Small intestine (tissue), 7 donors: ENCODE measurements around the gene KCTD3. TPM values are rescaled to one million over a fixed set of nuclear protein-coding genes. Genes with fewer than 3 reads are reported as not detected.

Experiments used
- DNase-seq, 2 donors: peaks; one replicate each; pipeline versions ENCODE4 v3.0.0 to v3.0.0-alpha.2; 2013
- FAIRE-seq: peaks from 2 replicates; lab custom pipeline; 2012; peaks lifted over from hg19 to GRCh38; lab: Jason Lieb, UNC
- H3K27ac ChIP-seq, 3 donors: one replicate each; pipeline ENCODE4 v1.5.1; 2013; ENCODE audit warnings: low read length in 2 of 3, mild to moderate bottlenecking in 2 of 3, control low read depth in 1 of 3, inconsistent platforms in 1 of 3, low read depth in 1 of 3, moderate library complexity in 1 of 3
- H3K27me3 ChIP-seq, 3 donors: one replicate each; pipeline ENCODE4 v1.6.1; 2013; ENCODE audit warnings: low read length in 3 of 3, inconsistent platforms in 1 of 3; ENCODE audit not compliant: control insufficient read depth in 3 of 3, insufficient read depth in 3 of 3
- H3K36me3 ChIP-seq, 3 donors: one replicate each; pipeline ENCODE4 v1.6.1; 2013; ENCODE audit warnings: low read length in 3 of 3, inconsistent platforms in 1 of 3, low read depth in 1 of 3, mild to moderate bottlenecking in 1 of 3, moderate library complexity in 1 of 3; ENCODE audit not compliant: control insufficient read depth in 3 of 3, insufficient read depth in 2 of 3
- H3K4me1 ChIP-seq, 3 donors: one replicate each; pipeline ENCODE4 v1.6.1; 2013; ENCODE audit warnings: low read length in 2 of 3, inconsistent platforms in 1 of 3, low read depth in 1 of 3, mild to moderate bottlenecking in 1 of 3, moderate library complexity in 1 of 3; ENCODE audit not compliant: control insufficient read depth in 3 of 3, insufficient read depth in 2 of 3
- H3K4me3 ChIP-seq, 3 donors: one replicate each; pipeline ENCODE4 v1.5.1; 2013; ENCODE audit warnings: low read length in 3 of 3, control low read depth in 1 of 3, inconsistent platforms in 1 of 3, low read depth in 1 of 3, mild to moderate bottlenecking in 1 of 3, moderate library complexity in 1 of 3
- H3K9me3 ChIP-seq, 2 donors: one replicate each; pipeline ENCODE4 v1.6.1; 2013; ENCODE audit warnings: low read depth in 1 of 2, low read length in 1 of 2; ENCODE audit not compliant: control insufficient read depth in 2 of 2, insufficient read depth in 1 of 2
- WGBS, 3 donors: extraction: QIAGEN DNeasy Blood & Tissue Kit; methylation state at CpG; one replicate each; pipeline ENCODE4 v1.1.7; 2013; 5-methylcytosine and 5-hydroxymethylcytosine counted together
- polyA plus RNA-seq, 4 donors: library from polyadenylated mRNA; stranded (reverse) in 3 of 4; unstranded in 1 of 4; fragments of 200-250 nt in 3 of 4; fragments of 120-200 nt in 1 of 4; gene quantifications; one replicate each; pipeline versions ENCODE4 v1.2.1 to v1.2.3, GENCODE V29; 2013
- donor health status: healthy with polysubstance abuse.
- donor health status: control.
- donor health status: control.
- donor health status: Bipolar disorder and iron deficiency.
- donor health status: healthy.

Gene KCTD3
- polyA plus RNA-seq, 4 donors: 40.0 to 128 (median 60.2) TPM

- FAIRE-seq (no peak), DNase-seq (no peak)
- H3K4me1 ChIP-seq: no peaks in the 10 kb centered on the region
- H3K9me3 ChIP-seq: peaks cover 0 to 3% of the 10 kb centered on the region in 2 donors
- no peaks in the 10 kb centered on the region for H3K27me3 ChIP-seq
- H3K4me3 ChIP-seq: no peak overlapping the region
- H3K36me3 ChIP-seq: peaks cover 0 to 12% (median 2%) of the 10 kb centered on the region in 3 donors
- no peak overlapping the region for H3K27ac ChIP-seq
- 74 to 80% (median 74%) methylated on average over 4 of the region's 4 CpGs for WGBS, 3 donors
Observed at GRCh38 chr1:215589650-215590435, 22.7 kb downstream of the KCTD3 start.

- no peak for FAIRE-seq
- Histone ChIP-seq H3K4me3 (no peak overlapping the region), H3K36me3 (peaks cover 0 to 12% (median 2%) of the 10 kb centered on the region in 3 donors), H3K9me3 (peaks cover 0 to 3% of the 10 kb centered on the region in 2 donors), H3K27me3 (no peaks in the 10 kb centered on the region), H3K4me1 (peaks cover 0 to 5% (median 0%) of the 10 kb centered on the region in 3 donors), H3K27ac (no peak overlapping the region)
- WGBS, 3 donors: 83 to 90% (median 87%) methylated on average over 4 of the region's 4 CpGs
- DNase-seq: no peak
Observed at GRCh38 chr1:215590779-215591491, 23.8 kb downstream of the KCTD3 start.

- no peaks in the 10 kb centered on the region for H3K9me3 ChIP-seq
- no peak overlapping the region for H3K27ac ChIP-seq
- FAIRE-seq: no peak
- WGBS, 3 donors: 66 to 85% (median 73%) methylated on average over 3 of the region's 3 CpGs
- no peak overlapping the region for H3K4me3 ChIP-seq
- H3K4me1 ChIP-seq: peaks cover 0 to 5% (median 0%) of the 10 kb centered on the region in 3 donors
- no peaks in the 10 kb centered on the region for H3K27me3 ChIP-seq
- H3K36me3 ChIP-seq: peaks cover 0 to 4% (median 4%) of the 10 kb centered on the region in 3 donors
- no peak for DNase-seq
Observed at GRCh38 chr1:215594640-215595039, 27.5 kb downstream of the KCTD3 start.

GRCh38 chr1:215595231-215595630 is 28.1 kb downstream of the KCTD3 start:
- FAIRE-seq (no peak), DNase-seq (no peak)
- Histone ChIP-seq H3K4me3 (no peak overlapping the region), H3K27ac (no peak overlapping the region), H3K27me3 (no peaks in the 10 kb centered on the region), H3K4me1 (peaks cover 0 to 5% (median 0%) of the 10 kb centered on the region in 3 donors), H3K9me3 (no peaks in the 10 kb centered on the region), H3K36me3 (peaks cover 0 to 5% (median 4%) of the 10 kb centered on the region in 3 donors)
- WGBS, 3 donors: 70 to 80% (median 76%) methylated on average over 2 of the region's 2 CpGs

- peaks cover 0 to 5% (median 0%) of the 10 kb centered on the region in 3 donors for H3K4me1 ChIP-seq
- H3K27ac ChIP-seq: no peak overlapping the region
- FAIRE-seq (no peak), DNase-seq (no peak)
- peaks cover 0 to 8% (median 3%) of the 10 kb centered on the region in 3 donors for H3K36me3 ChIP-seq
- no peaks in the 10 kb centered on the region for H3K9me3 ChIP-seq
- H3K4me3 ChIP-seq: no peak overlapping the region
- no peaks in the 10 kb centered on the region for H3K27me3 ChIP-seq
Observed at GRCh38 chr1:215597961-215598360, 30.9 kb downstream of the KCTD3 start.

- H3K27ac ChIP-seq: no peak overlapping the region
- FAIRE-seq: no peak
Observed at GRCh38 chr1:215599418-215600074, 32.4 kb downstream of the KCTD3 start.

GRCh38 chr1:215600258-215600792 is 33.2 kb downstream of the KCTD3 start:
- Histone ChIP-seq H3K27ac (no peak overlapping the region), H3K4me3 (no peak overlapping the region), H3K27me3 (no peaks in the 10 kb centered on the region), H3K36me3 (peaks cover 0 to 8% (median 7%) of the 10 kb centered on the region in 3 donors), H3K4me1 (peaks cover 0 to 5% (median 0%) of the 10 kb centered on the region in 3 donors), H3K9me3 (no peaks in the 10 kb centered on the region)
- DNase-seq (no peak), FAIRE-seq (no peak)

More at GRCh38 chr1:215599418-215600074, 32.4 kb downstream of the KCTD3 start:
- DNase-seq: peak; percentile 24 to 41
- 60 to 69% (median 65%) methylated on average over 3 of the region's 3 CpGs for WGBS, 3 donors
- Histone ChIP-seq H3K9me3 (no peaks in the 10 kb centered on the region), H3K36me3 (peaks cover 0 to 8% (median 7%) of the 10 kb centered on the region in 3 donors), H3K4me3 (no peak overlapping the region), H3K4me1 (peaks cover 0 to 5% (median 0%) of the 10 kb centered on the region in 3 donors), H3K27me3 (no peaks in the 10 kb centered on the region)

GRCh38 chr1:215600867-215601266 is 33.8 kb downstream of the KCTD3 start:
- peaks cover 0 to 8% (median 7%) of the 10 kb centered on the region in 3 donors for H3K36me3 ChIP-seq
- no peak overlapping the region for H3K4me3 ChIP-seq
- no peaks in the 10 kb centered on the region for H3K27me3 ChIP-seq
- peaks cover 0 to under 1% (median 0%) of the 10 kb centered on the region in 3 donors for H3K4me1 ChIP-seq
- FAIRE-seq (no peak), DNase-seq (no peak)
- WGBS, 3 donors: 90 to 96% (median 96%) methylated on average over 10 of the region's 10 CpGs
- no peaks in the 10 kb centered on the region for H3K9me3 ChIP-seq
- no peak overlapping the region for H3K27ac ChIP-seq
